GM19239 (cell line): ENCODE results near the gene METTL8.
"Not testable (repeated sequence)": the region's sequence is repeated elsewhere in the genome, so short reads cannot be mapped to it uniquely, and the experiment has no call there.

Experiments used
- DNase-seq: peaks from one replicate; pipeline ENCODE4 v3.0.0; 2011; ENCODE audit warnings: low spot score; ENCODE audit not compliant: insufficient read length
- FAIRE-seq: peaks from 2 replicates; lab custom pipeline; 2011; peaks lifted over from hg19 to GRCh38; lab: Jason Lieb, UNC

Gene METTL8

DNA sequence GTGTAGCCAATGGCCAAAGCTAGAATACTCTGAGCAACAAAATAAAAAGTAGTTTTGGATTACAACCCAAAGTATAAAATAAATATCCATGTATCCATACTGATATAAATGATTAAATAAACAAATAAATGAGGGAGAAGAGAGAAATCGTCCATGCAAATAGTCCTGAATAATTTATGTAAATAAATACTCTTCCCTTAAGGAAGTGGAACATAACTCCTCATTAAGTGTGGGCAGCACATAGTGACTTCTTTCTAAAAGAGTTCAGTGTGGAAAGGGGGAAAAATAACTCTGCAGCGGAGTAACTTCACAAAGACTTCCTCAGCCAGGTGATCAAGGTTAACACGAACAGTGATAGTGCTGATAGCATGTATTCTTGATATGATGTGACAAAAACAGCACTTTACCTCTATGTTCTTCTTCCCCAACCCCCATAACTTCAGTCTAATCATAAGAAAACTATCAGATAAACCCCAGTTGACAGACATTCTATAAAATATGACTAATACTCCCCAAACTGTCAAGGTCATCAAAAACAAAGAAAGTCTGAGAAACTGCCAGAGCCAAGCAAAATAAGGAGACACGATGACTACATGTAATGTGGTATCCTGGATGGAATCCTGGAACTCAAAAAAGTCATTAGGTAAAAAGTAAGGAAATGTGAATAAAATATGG, 30.7 kb downstream of the METTL8 start:
- FAIRE-seq, result no peak
- no peak for DNase-seq

DNA sequence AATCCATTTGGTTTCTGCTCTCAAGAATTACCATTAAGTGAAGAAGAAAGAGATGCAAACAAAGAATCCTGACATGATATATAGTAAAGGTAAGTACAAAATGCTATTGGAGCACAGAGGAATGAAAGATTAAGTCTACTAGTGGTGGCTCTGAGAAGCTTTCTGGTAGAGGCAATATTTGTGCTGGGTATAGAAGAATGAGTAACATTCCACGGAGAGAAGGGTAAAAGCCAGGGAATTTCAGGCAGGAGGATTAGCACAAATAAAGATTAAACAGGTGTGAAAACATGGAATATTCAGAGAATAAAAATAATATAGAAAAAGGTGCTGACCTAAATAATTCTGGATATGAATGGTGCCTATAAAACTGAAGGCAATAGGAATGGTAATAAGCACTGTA, 31.8 kb downstream of the METTL8 start:
- FAIRE-seq (no peak), DNase-seq (no peak)

DNA sequence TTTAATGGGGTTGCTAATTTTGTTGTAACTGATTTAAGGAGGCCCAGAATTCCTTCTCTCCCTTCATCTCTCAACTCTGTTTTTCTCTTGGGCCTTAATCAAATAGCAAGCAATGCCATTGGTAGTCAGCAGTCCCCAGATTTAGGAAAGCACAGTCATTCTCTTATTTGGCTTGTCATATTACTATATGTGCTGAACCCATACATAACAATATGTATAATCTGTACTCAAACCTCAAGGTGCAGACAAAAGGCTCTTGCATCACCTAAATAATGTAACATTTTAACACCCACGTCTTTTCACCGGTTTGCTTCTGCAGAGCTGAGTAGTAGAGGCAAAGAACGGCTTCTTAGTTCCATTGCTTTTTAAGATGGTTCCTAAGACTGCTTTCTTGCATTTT, 33.4 kb downstream of the METTL8 start:
- no peak for DNase-seq
- no peak for FAIRE-seq

DNA sequence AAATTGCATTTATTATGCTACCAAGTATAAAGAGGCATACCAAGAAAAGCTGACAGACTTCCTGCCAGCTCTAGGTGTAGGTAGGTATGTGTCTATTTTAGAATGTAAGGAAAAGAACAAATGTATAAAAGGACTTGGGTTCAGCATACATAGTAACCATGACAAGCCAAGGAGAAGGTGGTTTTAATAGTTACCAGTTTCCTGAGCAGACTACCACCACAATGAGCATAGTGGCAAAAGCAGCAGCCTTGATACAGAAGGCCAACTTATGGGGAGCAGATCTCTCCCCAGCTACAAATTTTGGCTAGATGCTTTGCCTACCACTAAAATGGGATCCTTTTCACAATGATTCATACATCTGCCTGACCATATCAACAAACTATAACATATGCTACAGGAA, 34.5 kb downstream of the METTL8 start:
- DNase-seq, result no peak
- FAIRE-seq, result peak; percentile 73

DNA sequence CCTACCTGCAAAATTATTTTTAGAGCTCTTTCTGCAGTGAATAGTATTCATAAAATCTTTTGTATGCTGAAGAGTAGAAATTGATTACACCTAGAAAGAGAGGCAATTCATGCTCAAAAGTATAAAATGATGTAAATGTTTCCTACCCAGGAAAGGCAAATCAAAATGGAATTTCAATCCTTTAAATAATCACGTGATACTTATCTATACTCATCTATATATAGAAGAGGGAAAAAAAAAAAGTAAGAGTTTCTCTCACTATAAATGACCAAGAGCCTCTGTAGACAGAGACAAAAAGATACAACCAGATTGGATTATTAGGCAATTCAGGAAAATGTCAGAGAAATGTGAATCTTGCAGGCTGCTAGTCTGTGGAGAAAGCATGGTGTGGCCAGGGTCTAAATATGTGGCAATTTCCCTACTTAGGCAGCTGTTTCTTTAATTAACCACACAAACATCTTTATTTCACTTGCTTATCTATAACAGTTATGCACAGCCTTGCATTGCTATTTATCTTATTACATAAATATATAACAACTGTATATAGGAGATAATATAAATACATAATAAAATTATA, 39.5 kb downstream of the METTL8 start:
- FAIRE-seq (no peak), DNase-seq (no peak)

DNA sequence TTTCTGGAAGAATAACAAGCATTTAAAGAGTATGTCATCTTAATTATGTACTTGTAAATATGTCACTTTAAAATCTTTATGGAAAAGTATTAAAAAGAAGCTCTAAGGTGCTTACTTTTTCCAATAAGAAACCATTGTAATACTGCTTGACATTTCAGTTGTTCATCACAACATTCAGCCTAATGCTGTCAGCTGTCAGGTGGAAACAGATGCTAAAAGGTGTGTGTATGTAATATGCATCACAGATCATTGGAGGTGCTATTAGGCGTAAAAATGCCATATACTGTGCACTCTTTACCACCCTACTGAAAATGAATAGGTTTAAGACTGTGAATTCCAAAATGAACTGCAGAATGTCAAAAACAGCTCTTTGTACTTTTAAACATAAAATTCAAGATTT, 40.3 kb downstream of the METTL8 start:
- DNase-seq (no peak), FAIRE-seq (peak; percentile 63)

DNA sequence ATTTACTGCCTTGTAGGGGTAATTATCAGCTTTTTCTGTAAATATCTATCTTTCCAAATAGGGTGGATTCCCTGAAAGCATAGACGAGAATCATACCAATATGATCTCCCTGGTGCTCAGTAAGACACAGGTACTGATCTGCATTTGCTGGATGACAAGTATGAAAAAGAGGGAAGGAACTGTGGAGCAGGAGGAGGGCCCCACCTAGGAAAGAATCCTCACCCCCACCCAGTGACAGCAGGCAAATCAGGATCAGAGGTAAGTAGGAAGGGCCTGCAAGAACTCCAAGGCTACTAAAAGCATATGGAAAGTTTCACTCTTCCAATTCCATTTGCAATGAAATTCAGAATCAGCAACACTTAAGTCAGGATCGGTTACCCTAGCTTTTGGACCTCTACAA, 42.3 kb downstream of the METTL8 start:
- DNase-seq, result no peak
- no peak for FAIRE-seq

DNA sequence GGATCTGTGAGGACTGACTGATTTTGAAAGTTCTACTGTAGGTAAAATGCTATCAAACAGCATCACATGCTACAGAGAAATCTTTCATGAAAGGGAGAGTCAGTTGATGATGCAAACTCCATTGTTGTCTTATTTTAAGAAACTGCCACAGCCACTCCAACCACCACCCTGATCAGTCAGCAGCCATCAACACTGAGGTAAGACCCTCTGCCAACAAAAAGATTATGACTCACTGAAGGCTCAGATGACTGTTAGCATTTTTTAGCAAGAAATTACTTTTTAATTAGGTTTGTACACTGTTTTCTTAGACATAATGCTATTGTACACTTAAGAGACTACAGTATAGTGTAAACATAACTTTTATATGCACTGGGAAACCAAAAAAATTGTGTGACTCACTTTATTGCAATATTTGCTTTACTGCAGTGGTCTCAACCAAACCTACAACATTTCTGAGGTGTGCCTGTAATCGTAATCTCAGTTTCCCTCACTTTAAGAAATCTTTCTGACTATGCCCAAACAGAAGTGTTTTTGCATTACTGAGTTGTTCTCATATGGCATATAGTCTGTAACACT, 42.8 kb downstream of the METTL8 start:
- DNase-seq (no peak), FAIRE-seq (no peak)

DNA sequence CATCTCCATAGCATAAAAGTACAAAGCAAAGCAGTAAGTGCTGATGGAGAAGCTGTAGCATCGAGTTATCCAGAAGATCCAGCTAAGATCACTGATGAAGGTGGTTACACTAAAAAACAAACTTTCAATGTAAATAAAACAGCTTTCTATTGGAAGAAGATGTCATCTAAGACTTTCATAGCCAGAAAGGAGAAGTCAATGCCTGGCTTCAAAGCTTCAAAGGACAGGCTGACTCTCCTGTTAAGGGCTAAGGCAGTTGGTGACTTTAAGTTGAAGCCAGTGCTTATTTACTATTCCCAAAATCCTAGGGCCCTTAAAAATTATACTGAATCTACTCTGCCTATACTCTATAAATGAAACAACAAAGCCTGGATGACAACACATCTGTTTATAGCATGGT, 44.0 kb downstream of the METTL8 start:
- peak; percentile 86 for FAIRE-seq
- no peak for DNase-seq

DNA sequence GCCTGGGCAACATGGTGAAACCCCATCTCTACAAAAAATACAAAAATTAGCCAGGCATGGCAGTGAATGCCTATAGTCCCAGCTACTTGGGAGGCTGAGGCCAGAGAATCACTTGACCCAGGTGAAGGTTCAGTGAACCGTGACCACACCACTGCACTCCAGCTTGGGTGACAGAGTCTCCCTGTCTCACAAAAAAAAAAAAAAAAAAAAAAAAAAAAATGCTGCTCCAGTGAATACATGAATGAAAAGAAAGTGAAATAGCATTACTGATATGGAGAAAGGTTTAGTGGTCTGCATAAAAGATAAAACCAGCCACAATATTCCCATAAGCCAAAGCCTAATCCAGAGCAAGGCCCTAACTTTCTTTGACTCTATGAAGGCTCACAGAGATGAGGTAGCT, 44.5 kb downstream of the METTL8 start:
- DNase-seq (no peak), FAIRE-seq (no peak)

DNA sequence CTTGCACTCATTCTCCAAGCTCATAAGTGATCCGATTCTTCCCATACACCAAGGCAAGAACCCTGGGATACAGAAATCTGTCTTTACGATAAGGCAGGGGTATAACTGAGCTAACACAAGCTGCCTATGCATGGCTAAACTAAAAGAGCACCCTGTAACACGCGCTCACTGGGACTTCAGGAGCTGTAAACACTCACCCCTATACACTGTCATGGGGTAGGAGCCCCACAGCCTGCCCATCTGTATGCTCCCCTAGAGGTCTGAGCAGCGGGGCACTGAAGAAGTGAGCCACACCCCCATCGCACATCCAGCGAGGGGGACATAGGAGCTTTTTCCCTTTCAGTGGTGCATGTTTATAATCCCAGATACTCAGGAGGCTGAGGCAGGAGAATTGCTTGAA, 46.7 kb downstream of the METTL8 start:
- DNase-seq (no peak), FAIRE-seq (no peak)

DNA sequence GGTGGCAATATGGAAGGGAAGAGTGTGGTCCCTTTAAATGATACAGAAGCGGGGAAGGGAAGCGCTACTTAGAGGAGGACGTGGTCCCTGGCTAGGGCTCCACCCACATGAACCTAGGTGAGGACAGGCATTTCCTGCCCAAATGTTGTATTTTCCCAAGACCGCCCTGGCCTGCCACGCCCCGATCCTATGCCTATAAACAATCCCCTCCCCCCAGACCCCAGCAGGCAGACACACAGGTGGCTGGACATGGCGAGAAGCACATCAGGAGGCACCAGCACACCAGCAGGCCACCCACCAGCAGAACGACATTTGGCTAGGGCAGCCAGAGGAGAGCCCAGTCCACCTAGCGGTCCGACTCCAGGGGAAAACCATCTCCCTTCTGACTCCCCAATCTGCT, 47.2 kb downstream of the METTL8 start:
- FAIRE-seq (no peak), DNase-seq (no peak)

DNA sequence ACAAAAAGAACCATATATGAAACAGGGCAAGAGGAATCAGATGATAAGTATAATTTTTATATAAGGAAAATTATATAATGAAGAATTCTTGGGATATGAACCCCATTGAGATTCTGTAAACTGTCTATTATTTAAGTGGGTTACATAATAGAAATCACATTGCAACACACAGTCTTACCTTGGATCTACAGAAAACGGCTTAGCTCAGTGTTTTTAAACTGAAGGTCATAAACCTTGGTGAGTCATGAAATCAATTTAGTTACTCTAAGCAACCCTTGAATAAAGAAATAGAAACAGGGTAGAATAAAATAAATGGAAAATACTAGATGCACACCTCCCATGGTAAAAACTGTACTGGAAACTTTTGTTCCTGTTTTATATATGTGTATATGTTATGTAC, 50.7 kb downstream of the METTL8 start:
- DNase-seq (no peak), FAIRE-seq (no peak)

DNA sequence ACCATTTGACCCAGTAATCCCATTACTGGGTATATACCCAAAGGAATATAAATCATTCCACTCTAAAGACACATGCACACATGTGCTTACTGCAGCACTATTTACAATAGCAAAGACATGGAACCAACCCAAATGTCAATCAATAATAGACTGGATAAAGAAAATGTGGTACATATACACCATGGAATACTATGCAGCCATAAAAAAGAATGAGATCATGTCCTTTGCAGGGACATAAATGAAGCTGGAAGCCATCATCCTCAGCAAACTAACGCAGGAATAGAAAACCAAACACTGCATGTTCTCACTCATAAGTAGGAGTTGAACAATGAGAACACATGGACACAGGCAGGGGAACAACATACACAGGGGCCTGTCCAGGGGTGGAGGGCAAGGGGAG, 51.6 kb downstream of the METTL8 start:
- not testable (repeated sequence) for DNase-seq

DNA sequence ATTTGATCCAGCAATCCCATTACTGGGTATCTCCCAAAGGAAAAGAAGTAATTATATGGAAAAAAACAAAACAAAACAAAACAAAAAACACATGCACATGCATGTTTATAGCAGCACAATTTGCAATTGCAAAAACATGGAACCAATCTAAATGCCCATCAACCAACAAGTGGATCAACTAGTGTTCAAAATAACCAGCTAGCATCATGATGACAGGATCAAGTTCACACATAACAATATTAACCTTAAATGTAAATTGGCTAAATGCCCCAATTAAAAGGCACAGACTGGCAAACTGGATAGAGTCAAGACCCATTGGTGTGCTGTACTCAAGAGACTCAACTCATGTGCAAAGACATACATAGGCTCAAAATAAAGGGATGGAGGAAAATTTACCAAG, 55.9 kb downstream of the METTL8 start:
- FAIRE-seq, result not testable (repeated sequence)

More for the DNA sequence above, 51.6 kb downstream of the METTL8 start:
- not testable (repeated sequence) for FAIRE-seq

DNA sequence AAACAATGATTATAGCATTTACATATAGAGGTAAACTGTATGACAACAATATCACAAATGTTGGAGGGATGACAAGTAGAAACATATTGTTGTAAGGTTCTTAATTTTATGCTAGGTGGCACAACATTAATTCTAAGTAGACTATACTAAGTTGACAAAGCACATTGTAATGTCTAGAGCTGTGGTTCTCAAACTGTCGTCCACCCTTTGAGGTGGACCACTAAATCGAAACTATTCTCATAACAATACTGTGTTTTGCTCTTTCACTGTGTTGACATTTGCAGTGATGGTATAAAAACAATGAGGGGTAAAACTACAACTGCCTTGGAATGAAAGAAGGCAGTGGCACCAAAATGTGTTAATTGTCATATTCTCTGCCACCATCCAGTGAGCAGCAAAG, 66.1 kb downstream of the METTL8 start:
- no peak for DNase-seq
- FAIRE-seq, result no peak

More for the DNA sequence above, 55.9 kb downstream of the METTL8 start:
- not testable (repeated sequence) for DNase-seq

DNA sequence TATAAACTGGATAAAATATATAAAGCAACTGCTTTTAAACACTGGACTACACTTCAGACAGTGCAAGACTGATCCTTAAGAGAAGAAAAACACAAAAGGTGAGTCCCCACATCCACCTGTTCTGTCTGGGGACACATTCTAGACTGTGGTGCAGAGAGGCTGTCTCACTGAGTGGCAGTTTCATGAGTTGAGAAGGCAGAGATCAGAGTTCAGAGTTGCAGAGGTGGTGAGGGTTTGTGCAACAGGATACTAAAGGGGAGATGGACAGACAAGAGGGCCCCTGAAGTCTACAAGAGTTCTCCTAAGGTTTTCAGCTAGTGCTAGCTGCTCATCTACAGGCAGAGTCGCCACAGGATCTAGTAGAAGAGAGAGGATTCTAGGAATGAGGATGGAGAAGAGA, 68.0 kb downstream of the METTL8 start:
- FAIRE-seq (peak; percentile 54), DNase-seq (no peak)

DNA sequence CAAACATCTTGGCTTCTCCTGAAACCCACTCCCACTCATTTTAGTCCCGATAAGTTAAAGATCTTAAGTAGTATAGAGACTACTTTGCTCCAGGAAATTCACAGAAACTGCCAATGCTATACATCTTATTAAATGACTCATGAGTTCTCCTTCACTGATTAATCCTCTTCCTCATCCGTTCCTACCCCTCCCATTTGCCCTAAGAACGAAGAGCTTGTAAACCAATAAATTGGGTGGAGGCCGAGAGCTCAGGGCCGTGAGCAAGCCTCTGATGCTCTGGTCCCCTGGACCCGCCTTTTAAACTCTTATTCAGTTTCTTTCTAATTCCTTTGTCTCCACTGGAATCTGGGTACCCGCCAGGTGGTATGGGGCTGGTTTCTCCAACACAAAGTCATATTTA, 68.6 kb downstream of the METTL8 start:
- DNase-seq, result no peak

DNA sequence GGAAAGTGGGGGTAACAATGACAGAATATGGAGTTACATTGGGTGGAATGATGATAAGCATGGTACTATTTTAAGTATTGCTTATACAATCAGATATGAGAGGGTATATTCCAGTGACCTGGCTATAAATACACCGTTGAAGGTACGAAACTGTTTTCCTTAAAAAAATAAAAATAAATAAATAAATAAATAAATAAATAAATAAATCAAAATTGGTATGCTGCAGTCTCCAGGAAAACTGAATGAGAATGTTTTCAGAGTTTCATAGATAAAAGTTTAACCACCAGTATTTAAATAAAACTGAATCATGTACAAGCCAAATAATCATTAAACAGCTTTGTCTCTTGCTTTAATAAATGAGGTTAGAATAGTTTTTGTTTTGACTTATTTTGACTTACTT, 71.4 kb downstream of the METTL8 start:
- FAIRE-seq (no peak), DNase-seq (no peak)

More for the DNA sequence above, 68.6 kb downstream of the METTL8 start:
- FAIRE-seq, result no peak

DNA sequence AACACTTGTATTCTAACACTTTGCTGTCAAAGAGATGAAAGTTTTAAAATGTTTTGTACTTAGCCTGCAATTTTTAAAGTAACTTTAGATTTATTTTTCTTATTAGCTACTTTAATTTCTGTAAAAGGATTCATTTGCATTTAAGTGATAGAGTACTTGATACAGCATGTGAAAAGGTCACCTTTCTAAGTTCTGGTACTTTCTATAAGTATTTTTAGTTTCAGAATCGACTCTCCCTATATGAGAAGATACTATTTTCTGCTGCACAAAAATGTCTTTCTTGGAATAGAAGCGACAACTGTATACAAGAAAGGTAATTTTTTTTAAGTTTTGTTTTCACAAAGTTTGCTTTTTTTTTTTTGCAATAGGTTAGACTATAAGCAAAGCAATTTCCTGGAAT, 72.9 kb downstream of the METTL8 start:
- FAIRE-seq, result peak; percentile 77
- no peak for DNase-seq

DNA sequence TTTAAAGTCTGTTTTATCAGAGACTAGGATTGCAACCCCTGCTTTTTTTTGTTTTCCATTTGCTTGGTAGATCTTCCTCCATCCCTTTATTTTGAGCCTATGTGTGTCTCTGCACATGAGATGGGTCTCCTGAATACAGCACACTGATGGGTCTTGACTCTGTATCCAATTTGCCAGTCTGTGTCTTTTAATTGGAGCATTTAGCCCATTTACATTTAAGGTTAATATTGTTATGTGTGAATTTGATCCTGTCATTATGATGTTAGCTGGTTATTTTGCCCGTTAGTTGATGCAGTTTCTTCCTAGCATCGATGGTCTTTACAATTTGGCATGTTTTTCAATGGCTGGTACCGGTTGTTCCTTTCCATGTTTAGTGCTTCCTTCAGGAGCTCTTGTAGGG, 80.0 kb downstream of the METTL8 start:
- not testable (repeated sequence) for DNase-seq, FAIRE-seq

DNA sequence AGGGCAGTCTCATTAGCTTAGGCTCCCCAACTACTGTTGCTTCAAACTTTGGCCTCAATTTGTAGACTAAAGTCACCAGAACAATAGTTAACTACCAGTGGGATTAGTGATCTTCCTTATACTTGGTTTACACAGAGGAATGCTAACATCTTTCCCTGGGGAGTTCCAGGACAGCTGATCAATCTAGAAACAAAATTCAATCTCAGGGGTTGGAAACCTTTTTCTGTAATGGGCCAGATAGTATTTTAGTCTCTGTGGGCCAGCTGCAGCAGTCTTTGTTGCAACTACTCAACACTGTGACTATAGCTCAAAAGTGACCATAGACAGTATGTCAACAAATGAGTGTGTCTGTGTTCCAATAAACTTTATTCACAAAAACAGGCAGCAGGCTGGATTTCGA, 85.7 kb downstream of the METTL8 start:
- FAIRE-seq (no peak), DNase-seq (no peak)
